ENCODE data around the gene FREM2.
A peak's percentile ranks its signal among the peaks of the same experiment; 100 is the strongest.

- TF ChIP-seq CEBPB (IDR thresholded peaks at IDR 0.05; ENCODE audit: low read depth, low read length) (0 out of 2 replicates have a peak, but pooled peaks have one; percentile 9), RFX5 (IDR thresholded peaks at IDR 0.05; ENCODE audit: low read depth, low read length) (no peak), USF2 (IDR thresholded peaks at IDR 0.05; ENCODE audit: low read depth, low read length) (no peak), CTCF (conservative IDR thresholded peaks at IDR 0.05; ENCODE audit: low read depth, low read length) (no peak), MXI1 (IDR thresholded peaks at IDR 0.05; ENCODE audit: borderline replicate concordance, low read depth, low read length) (no peak), POLR2A (IDR thresholded peaks at IDR 0.05; ENCODE audit: low read depth, low read length) (no peak), FOS (IDR thresholded peaks at IDR 0.05; ENCODE audit: low read depth, low read length) (no peak), RCOR1 (IDR thresholded peaks at IDR 0.05; ENCODE audit: insufficient replicate concordance, low read length) (no peak), MAZ (IDR thresholded peaks at IDR 0.05; ENCODE audit: borderline replicate concordance, low read depth, low read length) (no peak)
Measured at GRCh38 chr13:38767506-38768265, 80.8 kb downstream of the FREM2 start.

All from IMR-90 (cell line).